ENCODE results near the gene FAM193B.

The FAM193B gene

DNA sequence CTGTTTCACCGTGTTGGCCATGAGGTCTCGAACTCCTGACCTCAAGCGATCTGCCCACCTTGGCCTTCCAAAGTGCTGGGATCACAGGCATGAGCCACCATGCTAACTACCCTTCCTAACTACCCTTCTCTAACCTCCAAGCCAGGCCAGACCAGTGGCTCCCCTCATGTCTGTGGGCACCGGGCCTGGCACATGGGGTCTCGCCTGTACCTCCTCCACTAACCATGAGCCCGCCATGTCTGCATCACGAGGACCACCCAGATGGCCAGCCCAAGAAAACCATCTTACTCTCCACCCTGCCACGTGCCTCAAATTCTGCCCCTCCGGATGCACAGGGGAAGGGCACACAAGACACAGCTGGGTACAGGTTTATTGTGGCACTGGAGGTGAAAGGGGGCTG is 71.3 kb downstream of the FAM193B start:
- no peak for DNase-seq

DNA sequence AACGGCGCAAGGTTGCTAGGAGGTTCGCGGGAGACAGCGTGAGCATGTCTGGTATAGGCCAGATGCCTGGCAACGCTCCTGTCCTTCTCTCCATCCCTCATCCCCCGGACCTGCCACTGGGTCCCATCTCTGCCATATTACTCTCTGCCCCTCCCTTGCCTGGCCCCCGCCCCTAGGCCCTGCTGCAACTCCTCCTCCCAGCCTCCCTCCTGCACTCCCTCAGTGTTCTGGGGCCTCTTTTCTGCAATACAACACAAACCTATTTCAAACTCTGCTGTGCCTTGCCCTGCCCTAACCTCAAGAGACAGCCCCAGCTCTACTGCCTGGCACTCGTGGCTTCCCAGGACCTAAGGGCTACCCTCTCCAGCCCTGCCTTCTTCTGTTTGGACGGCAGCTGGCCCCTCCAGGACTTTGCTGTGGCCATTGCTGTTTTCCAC is 72.0 kb downstream of the FAM193B start:
- no peak for DNase-seq

GRCh38 chr5:177479774-177480173 is 74.6 kb downstream of the FAM193B start:
- DNase-seq, result no peak

GRCh38 chr5:177478711-177479646 is 75.4 kb downstream of the FAM193B start:
- DNase-seq, result peak; percentile 24

DNA sequence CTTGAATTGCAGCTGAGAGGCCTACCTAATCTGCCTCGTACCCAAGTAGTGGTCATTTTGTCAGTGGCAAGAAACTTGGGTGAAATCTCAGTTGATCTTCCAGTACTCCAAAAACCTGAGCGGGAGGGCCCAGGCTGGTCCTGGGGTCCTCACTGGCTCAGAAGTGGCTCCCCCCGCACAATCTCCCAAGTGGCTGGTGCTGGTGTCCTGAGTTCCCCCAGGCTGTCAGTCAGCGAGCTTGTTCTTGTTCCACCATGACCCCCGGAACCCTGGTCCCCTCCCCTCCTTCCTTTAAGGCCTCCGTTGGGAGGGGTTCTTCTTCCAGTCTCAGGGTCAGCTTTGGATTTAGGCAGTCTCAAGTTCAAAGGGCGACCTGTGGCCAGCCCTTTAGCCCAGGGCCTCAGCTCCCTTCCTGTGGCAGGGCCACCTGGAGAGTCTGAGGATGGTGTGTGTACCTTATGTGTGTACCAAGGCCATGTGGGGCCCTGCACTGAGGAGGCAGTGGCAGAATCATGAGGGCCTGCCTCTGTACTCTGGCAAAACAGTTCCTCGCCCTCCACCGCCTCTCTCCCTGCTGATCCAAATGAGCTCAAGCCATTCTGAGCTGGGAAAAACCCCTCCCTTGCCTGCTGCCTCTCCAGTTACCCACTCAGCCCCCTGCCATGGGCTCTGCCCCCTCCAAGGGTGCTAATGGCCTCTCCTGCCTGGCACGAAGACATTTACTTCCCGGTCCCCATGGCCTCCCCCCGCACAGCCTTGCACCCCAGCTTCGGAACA is 76.5 kb downstream of the FAM193B start:
- DNase-seq, result no peak

DNA sequence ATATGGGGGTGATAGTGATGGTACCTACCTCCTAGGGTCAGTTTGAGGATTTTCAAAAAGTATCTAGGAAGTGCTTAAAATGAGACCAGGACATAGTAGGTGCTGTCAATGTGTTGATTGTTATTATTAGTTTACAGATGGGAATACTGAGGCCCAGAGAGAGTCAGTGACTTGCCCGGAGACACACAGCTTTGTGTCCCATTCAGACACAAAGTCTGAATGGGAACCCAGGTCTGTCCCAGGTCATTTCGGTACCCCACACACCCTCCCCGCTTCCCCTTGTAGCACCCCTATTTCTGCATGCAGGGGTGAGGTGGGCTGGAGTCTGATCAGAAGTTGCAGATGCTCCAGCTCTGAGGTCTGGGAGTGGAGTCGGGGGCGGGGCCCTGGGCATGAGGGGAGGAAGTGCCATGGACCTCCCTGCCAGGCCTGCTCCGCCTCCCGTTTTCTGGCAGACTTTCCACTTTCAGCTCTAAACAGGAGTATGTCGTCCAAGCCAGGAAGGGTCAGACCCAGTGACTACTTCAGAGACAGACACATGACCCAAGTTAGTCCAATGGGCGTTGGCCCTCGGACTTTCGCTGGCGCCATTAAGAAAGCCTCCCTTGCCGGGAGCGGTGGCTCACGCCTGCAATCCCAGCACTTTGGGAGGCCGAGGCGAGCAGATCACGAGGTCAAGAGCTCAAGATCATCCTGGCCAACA is 77.7 kb downstream of the FAM193B start:
- DNase-seq, result no peak

- no peak for DNase-seq
Observed at GRCh38 chr5:177475563-177476427, 78.6 kb downstream of the FAM193B start.

- DNase-seq, result no peak
Observed at GRCh38 chr5:177474846-177475562, 79.4 kb downstream of the FAM193B start.

DNA sequence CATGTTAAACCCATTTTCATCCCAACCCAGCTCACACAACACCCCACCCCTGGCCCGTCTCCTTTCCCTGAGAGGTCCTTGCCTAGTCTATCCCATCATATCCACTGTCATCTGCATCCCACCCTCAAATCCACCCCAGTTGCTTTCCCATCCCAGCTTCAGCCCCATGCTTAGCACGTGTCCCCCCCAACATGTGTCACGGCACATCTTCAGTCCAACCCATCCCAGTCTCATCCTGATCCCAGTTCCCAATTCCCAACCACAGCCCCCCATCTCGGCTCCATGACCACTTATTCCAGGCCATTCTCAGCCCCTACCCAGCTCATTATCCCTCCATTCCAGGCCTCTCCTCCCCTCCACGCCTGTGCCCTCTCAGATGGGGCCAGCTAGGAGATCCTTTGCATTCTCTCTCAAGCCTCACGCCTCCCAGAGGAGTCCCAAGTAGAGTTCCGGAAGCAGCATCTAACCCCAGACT is 80.3 kb downstream of the FAM193B start:
- DNase-seq, result no peak

- no peak for DNase-seq
Observed at GRCh38 chr5:177473443-177474001, 80.8 kb downstream of the FAM193B start, which contains the start of gene DBN1. Gene DBN1 (minus strand): TSS chr5:177473634. CDS start chr5:177473521, 113 bp downstream.

DNA sequence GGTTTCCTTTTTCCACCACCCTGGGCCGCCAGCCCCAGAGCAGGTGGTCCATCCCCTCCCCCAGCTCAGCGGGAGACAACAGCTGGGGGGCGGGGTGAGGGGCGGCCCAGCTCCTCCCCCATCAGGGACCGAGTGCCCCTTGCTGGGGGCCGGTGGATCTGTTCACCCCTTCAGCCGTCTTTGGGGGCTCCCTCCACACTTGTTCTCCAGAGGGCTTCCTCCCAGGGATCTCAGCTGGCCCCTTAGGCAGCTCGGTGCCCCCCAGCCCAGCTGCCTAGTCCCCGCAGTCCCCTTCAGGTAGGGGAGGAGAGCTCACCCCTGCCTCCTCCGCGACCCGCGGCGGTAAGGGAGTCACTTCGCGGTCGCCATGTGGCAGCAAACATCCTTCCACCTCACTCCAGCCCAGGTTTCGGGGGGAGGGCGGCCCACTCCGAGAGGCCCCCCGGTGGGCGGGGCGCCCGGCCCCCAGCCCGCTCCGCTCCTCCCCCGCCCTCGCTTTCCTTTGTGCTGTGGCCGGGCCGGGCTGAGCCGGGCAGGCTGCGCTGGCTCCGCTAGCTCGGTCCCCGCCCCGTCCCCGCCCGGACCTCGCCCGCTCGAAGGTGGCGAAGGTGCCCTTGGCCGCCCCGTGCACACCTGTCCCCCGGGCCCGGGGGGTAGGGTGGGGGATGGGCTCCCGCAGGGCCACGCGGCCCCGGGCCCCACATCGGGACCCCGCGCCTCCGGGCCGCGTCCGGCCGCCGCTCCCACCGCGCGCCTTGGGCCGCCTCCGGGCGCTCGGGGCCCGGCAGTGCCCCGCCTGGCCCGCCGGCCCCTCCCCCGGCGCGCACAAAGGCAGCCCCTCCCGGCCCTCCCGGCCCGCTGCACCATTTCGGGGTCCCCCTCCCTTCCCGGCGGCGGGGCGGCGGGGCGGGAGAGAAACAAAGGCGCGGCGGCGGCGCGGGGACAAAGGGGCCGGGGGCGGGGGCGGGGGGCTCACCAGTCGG is 81.6 kb downstream of the FAM193B start:
- peak; percentile 43 for DNase-seq

DNA sequence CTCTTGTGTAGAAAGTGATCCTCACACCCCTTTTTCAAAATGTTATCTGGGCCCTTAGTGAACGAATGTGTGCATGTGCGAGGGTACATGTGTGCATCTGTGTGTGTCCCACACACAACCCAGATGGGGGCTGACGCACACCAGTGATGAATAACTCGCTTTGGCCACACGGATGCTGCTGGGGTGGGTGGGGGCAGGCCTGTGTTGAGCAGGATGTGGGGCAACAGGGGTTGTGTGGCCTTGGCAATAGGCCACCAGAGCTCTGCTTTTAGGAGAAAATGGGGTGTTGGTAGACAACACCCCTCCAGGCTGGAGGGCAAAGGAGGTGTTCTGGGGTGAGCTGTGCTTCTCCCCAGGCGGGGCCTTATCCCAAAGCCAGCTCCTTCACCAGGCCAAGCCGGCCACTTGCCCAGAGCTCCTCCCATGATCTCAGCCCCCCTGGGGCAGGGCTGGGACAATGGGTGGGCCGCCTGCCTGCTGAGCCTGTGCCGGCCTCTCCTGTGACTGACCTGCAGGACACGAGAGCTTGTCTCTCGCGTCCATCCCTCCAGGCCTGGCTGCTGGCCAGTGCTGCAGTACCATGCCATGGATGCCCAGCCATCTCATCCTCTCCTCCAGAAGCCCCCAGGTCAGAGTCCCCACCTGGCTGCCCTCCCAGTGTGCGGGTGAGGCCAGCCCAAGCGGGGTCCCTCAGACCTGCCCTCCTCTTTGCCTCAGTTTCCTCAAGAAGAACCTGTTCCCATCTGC is 82.6 kb downstream of the FAM193B start:
- no peak for DNase-seq

DNA sequence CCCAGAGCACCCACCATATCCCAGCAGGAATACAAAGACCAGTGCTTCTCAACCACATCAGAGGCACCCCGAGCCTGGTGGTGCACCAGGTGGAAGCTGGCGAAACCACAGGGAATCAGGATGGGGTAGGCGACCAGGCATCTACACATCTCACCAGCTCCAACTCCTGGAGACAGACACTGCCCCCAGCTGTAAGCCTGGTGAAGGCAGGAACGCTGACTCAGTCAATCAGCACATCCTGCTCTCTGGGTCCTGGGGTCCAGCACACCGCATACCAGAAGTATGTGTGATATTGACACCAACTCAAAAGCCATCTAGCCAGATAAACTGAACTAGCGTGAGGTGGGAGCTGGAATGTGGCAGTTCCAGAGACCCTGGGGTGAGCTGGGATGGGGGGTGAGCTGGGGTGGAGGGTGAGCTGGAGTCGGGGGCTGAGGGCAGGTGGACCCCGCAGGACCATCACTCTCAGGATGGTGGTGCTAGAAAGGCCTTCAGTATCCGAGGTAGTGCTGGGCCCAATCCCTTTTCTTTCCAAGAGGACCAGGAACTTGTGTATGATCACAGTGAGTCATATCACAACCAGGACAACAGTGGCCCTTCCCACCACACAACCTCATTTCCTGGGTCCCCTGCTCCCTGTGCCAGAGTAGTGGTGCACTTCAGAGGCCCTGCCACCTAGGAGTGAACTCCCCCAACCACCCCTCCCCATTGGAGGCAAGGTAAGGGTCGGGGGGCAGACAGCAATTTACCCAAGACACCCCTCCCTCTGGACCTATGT is 83.4 kb downstream of the FAM193B start:
- no peak for DNase-seq

Measured in stimulated activated naive CD4-positive, alpha-beta T cell treated with Interleukin-2 at 50 U/mL for 16 hours (primary cell).